Activated CD8-positive, alpha-beta memory T cell treated with anti-CD3 and anti-CD28 coated beads, Interleukin-2, amount 50 U/mL, for 4 hours (primary cell): ENCODE measurements around the gene SHLD1.

Experiments used
- DNase-seq: peaks from one replicate; pipeline ENCODE4 v3.0.0-alpha.2; 2020

SHLD1 gene

GRCh38 chr20:5908981-5909380, 158.8 kb downstream of the SHLD1 start:
- DNase-seq: no peak

GRCh38 chr20:5910186-5910585, 160.0 kb downstream of the SHLD1 start:
- DNase-seq: no peak

- DNase-seq: no peak
Measured at GRCh38 chr20:5913166-5913565, 163.0 kb downstream of the SHLD1 start.
